ENCODE measurements around the gene DDX10.

The DDX10 gene

DNA sequence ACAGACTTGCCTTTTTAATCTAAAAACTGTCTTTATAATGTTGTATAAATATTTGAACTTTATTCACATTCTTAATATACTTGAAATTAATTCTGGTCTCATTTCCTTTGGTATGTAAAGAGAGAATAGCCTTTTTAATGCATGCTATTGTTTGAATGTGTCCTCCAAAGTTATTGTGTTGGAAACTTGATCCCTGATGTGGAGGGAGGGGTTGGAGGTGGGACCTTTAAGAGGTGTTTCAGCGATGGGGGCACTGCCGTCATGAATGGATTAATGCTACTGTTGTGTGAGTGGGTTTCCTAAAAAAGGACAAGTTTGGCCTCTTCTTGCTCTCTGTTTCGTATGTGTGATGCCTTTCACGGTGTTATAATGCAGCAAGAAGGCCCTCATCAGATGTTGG is 131.7 kb downstream of the DDX10 start:
- intact Hi-C loops (cut with DNase I; ENCODE audit: low total_unique reads), result no loop called here
- TF ChIP-seq, protein P1, sequence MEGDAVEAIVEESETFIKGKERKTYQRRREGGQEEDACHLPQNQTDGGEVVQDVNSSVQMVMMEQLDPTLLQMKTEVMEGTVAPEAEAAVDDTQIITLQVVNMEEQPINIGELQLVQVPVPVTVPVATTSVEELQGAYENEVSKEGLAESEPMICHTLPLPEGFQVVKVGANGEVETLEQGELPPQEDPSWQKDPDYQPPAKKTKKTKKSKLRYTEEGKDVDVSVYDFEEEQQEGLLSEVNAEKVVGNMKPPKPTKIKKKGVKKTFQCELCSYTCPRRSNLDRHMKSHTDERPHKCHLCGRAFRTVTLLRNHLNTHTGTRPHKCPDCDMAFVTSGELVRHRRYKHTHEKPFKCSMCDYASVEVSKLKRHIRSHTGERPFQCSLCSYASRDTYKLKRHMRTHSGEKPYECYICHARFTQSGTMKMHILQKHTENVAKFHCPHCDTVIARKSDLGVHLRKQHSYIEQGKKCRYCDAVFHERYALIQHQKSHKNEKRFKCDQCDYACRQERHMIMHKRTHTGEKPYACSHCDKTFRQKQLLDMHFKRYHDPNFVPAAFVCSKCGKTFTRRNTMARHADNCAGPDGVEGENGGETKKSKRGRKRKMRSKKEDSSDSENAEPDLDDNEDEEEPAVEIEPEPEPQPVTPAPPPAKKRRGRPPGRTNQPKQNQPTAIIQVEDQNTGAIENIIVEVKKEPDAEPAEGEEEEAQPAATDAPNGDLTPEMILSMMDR (IDR thresholded peaks at IDR 0.05), result no peak
- no peak for DNase-seq
- no peak overlapping the region for H3K27ac ChIP-seq
- H3K4me1 ChIP-seq, result no peaks in the 10 kb centered on the region
- H3K9me3 ChIP-seq, result no peaks in the 10 kb centered on the region
- no peaks in the 10 kb centered on the region for H3K27me3 ChIP-seq
- H3K4me3 ChIP-seq, result no peak overlapping the region
- no peaks in the 10 kb centered on the region for H3K36me3 ChIP-seq

DNA sequence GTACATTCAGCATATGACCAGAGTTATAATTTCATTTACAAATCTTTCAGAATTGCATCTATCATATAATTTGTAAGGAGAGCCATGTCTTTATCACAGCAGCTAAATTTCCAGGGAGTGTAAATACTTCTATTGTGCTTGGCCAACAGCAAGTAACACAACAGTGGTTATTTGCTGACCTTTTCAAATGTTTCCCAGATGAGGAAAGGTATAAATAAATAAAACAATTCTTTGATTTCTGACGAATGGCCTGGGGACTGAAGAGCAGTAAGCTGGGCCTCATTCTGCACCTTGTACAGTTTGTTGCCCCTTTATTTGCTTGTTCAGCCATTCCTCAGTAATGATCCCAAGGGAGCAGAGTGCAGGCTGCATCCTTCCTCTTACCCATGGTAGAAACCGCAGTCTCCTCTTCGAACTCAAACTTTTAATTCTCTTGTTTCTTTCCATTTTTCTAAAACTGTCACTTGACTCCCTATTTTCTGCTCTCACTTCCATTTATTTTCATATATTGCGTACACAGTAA is 132.8 kb downstream of the DDX10 start:
- TF ChIP-seq, protein P1 (IDR thresholded peaks at IDR 0.05), result no peak
- no peak for DNase-seq
- no peak overlapping the region for H3K4me3 ChIP-seq
- no peaks in the 10 kb centered on the region for H3K4me1 ChIP-seq
- intact Hi-C loops (cut with DNase I; ENCODE audit: low total_unique reads), result no loop called here
- H3K9me3 ChIP-seq, result no peaks in the 10 kb centered on the region
- H3K27me3 ChIP-seq, result no peaks in the 10 kb centered on the region
- no peaks in the 10 kb centered on the region for H3K36me3 ChIP-seq
- no peak overlapping the region for H3K27ac ChIP-seq

DNA sequence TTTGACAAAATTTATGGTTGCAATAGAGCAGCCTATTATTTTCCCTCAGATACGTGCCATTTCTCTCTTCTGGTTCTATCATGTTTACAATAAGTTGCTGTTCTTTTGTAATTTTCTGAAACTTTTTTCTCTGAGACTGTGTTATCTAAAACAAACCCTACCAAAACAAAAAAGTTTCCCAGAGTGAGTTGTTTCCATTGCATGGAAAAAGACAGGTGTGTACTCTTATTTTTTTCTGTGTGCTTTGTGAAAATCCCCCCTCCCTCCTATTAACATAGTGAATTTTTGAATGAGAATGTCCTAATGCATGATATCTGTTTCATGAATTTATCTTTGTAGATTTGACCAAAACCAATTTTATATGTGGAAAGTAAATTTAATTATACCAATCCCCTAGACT is 137.6 kb downstream of the DDX10 start:
- no peaks in the 10 kb centered on the region for H3K27me3 ChIP-seq
- TF ChIP-seq, protein P1 (IDR thresholded peaks at IDR 0.05), result no peak
- H3K9me3 ChIP-seq, result no peaks in the 10 kb centered on the region
- no peak overlapping the region for H3K27ac ChIP-seq
- intact Hi-C loops (cut with DNase I; ENCODE audit: low total_unique reads), result no loop called here
- peaks cover 0 to 19% (median 5%) of the 10 kb centered on the region in 4 donors for H3K4me1 ChIP-seq
- H3K36me3 ChIP-seq, result no peaks in the 10 kb centered on the region
- no peak for DNase-seq
- no peak overlapping the region for H3K4me3 ChIP-seq

DNA sequence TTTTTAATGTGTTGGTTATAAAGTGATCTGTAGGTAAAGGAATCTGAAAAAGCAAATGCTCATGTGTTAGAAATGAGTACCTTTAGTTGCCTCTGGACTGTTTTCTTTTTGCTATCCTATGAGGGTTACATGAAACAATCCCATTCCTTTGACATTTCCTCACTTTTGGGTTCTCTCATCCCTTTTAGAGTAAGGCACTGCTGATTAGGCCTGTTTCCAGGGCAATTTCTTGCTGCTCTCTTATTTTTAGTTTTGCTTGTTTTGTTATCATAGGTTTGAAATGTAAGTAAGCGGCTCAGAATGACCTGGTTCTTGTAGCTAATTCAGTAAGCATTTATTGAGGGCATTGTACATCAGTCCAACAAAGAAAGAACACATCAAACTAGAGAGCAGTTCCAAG is 138.9 kb downstream of the DDX10 start:
- Histone ChIP-seq H3K27ac (no peak overlapping the region), H3K36me3 (no peaks in the 10 kb centered on the region), H3K9me3 (no peaks in the 10 kb centered on the region), H3K4me3 (no peak overlapping the region), H3K27me3 (no peaks in the 10 kb centered on the region), H3K4me1 (peaks cover 0 to 19% (median 5%) of the 10 kb centered on the region in 4 donors)
- no peak for DNase-seq
- TF ChIP-seq, protein P1 (IDR thresholded peaks at IDR 0.05), result no peak
- intact Hi-C loops (cut with DNase I; ENCODE audit: low total_unique reads), result no loop called here

DNA sequence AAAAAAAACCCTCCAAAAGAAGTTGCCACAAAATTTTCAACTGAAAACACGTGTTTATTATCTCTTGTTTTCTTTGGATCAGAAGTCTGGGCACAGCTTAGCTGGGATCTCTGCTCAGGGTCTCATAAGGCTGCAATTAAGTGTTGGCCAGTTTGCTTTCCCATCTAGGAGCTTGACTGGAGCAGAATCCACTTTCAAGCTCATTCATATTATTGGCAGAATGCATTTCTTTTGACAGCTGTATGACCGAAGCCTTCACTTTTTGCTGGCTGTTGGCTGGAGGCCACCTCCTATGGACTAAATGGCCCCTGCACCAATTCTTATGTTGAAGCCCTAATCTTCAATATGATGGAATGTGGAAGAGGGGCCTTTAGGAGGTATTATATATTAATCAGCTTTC is 139.6 kb downstream of the DDX10 start:
- Histone ChIP-seq H3K36me3 (peaks cover 0 to 3% (median 0%) of the 10 kb centered on the region in 3 donors), H3K9me3 (no peaks in the 10 kb centered on the region), H3K27ac (no peak overlapping the region), H3K27me3 (no peaks in the 10 kb centered on the region), H3K4me1 (peaks cover 0 to 19% (median 5%) of the 10 kb centered on the region in 4 donors), H3K4me3 (no peak overlapping the region)
- TF ChIP-seq, protein P1 (IDR thresholded peaks at IDR 0.05), result no peak
- intact Hi-C loops (cut with DNase I; ENCODE audit: low total_unique reads), result no loop called here
- DNase-seq, result no peak

DNA sequence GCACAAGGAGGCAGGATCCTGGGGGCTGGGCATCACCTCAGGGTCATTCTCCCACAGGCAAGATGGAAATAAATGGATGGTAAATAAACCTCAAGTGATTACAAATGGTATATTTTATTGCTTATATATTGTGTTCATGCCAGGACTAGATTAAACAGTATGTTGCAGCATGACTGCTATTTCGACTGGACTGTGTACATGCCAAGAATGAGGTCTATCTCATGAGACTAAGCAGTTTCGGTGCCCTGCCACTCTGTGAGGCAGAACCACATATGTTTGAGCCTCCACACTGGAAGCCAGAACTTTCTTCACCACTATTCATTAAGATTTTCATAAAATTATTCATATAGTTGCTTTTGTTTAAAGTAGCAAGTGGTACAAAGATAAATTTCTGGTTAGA is 140.2 kb downstream of the DDX10 start:
- no peak for DNase-seq
- peaks cover 0 to 3% (median 0%) of the 10 kb centered on the region in 3 donors for H3K36me3 ChIP-seq
- no peak overlapping the region for H3K4me3 ChIP-seq
- H3K9me3 ChIP-seq, result no peaks in the 10 kb centered on the region
- peaks cover 0 to 19% (median 5%) of the 10 kb centered on the region in 4 donors for H3K4me1 ChIP-seq
- H3K27ac ChIP-seq, result no peak overlapping the region
- no peaks in the 10 kb centered on the region for H3K27me3 ChIP-seq
- intact Hi-C loops (cut with DNase I; ENCODE audit: low total_unique reads), result no loop called here
- TF ChIP-seq, protein P1 (IDR thresholded peaks at IDR 0.05), result no peak
